Measurements from ENCODE around the gene FABP2. TPM values are rescaled to one million over a fixed set of nuclear protein-coding genes. Genes with fewer than 3 reads are reported as not detected.
A peak's percentile ranks its signal among the peaks of the same experiment; 100 is the strongest.

The FABP2 gene
- total and polyA plus RNA-seq, 2 of the 8 experiments (the other 6 are each of a cell fraction or from before 2014, with no cell fraction given) = not detected

GRCh38 chr4:119300101-119300978 is 21.6 kb downstream of the FABP2 start (continued):
- TF ChIP-seq, protein P1, sequence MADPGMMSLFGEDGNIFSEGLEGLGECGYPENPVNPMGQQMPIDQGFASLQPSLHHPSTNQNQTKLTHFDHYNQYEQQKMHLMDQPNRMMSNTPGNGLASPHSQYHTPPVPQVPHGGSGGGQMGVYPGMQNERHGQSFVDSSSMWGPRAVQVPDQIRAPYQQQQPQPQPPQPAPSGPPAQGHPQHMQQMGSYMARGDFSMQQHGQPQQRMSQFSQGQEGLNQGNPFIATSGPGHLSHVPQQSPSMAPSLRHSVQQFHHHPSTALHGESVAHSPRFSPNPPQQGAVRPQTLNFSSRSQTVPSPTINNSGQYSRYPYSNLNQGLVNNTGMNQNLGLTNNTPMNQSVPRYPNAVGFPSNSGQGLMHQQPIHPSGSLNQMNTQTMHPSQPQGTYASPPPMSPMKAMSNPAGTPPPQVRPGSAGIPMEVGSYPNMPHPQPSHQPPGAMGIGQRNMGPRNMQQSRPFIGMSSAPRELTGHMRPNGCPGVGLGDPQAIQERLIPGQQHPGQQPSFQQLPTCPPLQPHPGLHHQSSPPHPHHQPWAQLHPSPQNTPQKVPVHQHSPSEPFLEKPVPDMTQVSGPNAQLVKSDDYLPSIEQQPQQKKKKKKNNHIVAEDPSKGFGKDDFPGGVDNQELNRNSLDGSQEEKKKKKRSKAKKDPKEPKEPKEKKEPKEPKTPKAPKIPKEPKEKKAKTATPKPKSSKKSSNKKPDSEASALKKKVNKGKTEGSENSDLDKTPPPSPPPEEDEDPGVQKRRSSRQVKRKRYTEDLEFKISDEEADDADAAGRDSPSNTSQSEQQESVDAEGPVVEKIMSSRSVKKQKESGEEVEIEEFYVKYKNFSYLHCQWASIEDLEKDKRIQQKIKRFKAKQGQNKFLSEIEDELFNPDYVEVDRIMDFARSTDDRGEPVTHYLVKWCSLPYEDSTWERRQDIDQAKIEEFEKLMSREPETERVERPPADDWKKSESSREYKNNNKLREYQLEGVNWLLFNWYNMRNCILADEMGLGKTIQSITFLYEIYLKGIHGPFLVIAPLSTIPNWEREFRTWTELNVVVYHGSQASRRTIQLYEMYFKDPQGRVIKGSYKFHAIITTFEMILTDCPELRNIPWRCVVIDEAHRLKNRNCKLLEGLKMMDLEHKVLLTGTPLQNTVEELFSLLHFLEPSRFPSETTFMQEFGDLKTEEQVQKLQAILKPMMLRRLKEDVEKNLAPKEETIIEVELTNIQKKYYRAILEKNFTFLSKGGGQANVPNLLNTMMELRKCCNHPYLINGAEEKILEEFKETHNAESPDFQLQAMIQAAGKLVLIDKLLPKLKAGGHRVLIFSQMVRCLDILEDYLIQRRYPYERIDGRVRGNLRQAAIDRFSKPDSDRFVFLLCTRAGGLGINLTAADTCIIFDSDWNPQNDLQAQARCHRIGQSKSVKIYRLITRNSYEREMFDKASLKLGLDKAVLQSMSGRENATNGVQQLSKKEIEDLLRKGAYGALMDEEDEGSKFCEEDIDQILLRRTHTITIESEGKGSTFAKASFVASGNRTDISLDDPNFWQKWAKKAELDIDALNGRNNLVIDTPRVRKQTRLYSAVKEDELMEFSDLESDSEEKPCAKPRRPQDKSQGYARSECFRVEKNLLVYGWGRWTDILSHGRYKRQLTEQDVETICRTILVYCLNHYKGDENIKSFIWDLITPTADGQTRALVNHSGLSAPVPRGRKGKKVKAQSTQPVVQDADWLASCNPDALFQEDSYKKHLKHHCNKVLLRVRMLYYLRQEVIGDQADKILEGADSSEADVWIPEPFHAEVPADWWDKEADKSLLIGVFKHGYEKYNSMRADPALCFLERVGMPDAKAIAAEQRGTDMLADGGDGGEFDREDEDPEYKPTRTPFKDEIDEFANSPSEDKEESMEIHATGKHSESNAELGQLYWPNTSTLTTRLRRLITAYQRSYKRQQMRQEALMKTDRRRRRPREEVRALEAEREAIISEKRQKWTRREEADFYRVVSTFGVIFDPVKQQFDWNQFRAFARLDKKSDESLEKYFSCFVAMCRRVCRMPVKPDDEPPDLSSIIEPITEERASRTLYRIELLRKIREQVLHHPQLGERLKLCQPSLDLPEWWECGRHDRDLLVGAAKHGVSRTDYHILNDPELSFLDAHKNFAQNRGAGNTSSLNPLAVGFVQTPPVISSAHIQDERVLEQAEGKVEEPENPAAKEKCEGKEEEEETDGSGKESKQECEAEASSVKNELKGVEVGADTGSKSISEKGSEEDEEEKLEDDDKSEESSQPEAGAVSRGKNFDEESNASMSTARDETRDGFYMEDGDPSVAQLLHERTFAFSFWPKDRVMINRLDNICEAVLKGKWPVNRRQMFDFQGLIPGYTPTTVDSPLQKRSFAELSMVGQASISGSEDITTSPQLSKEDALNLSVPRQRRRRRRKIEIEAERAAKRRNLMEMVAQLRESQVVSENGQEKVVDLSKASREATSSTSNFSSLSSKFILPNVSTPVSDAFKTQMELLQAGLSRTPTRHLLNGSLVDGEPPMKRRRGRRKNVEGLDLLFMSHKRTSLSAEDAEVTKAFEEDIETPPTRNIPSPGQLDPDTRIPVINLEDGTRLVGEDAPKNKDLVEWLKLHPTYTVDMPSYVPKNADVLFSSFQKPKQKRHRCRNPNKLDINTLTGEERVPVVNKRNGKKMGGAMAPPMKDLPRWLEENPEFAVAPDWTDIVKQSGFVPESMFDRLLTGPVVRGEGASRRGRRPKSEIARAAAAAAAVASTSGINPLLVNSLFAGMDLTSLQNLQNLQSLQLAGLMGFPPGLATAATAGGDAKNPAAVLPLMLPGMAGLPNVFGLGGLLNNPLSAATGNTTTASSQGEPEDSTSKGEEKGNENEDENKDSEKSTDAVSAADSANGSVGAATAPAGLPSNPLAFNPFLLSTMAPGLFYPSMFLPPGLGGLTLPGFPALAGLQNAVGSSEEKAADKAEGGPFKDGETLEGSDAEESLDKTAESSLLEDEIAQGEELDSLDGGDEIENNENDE (IDR thresholded peaks at IDR 0.05; ENCODE audit: insufficient replicate concordance, low read length) = no peak
- peak; percentile 56; the same call in 1 of the 2 replicates for TF ChIP-seq USF2 (IDR thresholded peaks at IDR 0.05; ENCODE audit: low read length)

Measured in H1 (cell line).